ENCODE results near the gene KIF13A.
"Not testable (repeated sequence)": the region's sequence is repeated elsewhere in the genome, so short reads cannot be mapped to it uniquely, and the experiment has no call there.

Gene KIF13A

GRCh38 chr6:17894905-17895304 is 92.5 kb downstream of the KIF13A start:
- DNase-seq = no peak

- DNase-seq = no peak
Measured at GRCh38 chr6:17894191-17894590, 93.2 kb downstream of the KIF13A start.

- DNase-seq = no peak
Measured at GRCh38 chr6:17892097-17892686, 95.2 kb downstream of the KIF13A start.

- DNase-seq = no peak
Measured at GRCh38 chr6:17890309-17890708, 97.1 kb downstream of the KIF13A start.

GRCh38 chr6:17889777-17890176 is 97.7 kb downstream of the KIF13A start:
- not testable (repeated sequence) for DNase-seq

GRCh38 chr6:17886891-17887290 is 100.5 kb downstream of the KIF13A start:
- no peak for DNase-seq

GRCh38 chr6:17885889-17886576 is 101.4 kb downstream of the KIF13A start:
- DNase-seq = no peak

GRCh38 chr6:17884498-17885478 is 102.6 kb downstream of the KIF13A start:
- no peak for DNase-seq

- DNase-seq = no peak
Measured at GRCh38 chr6:17883665-17884497, 103.6 kb downstream of the KIF13A start.

GRCh38 chr6:17881085-17881858 is 106.2 kb downstream of the KIF13A start:
- no peak for DNase-seq

- no peak for DNase-seq
Measured at GRCh38 chr6:17879184-17879583, 108.3 kb downstream of the KIF13A start.

GRCh38 chr6:17878734-17879133 is 108.7 kb downstream of the KIF13A start:
- DNase-seq = no peak

GRCh38 chr6:17877895-17878440 is 109.5 kb downstream of the KIF13A start:
- DNase-seq = no peak

- no peak for DNase-seq
Measured at GRCh38 chr6:17877196-17877894, 110.1 kb downstream of the KIF13A start.

GRCh38 chr6:17874753-17875152 is 112.7 kb downstream of the KIF13A start:
- DNase-seq = no peak

GRCh38 chr6:17872908-17873307 is 114.5 kb downstream of the KIF13A start:
- DNase-seq = no peak

- no peak for DNase-seq
Measured at GRCh38 chr6:17871836-17872235, 115.6 kb downstream of the KIF13A start.

GRCh38 chr6:17871189-17871519 is 116.3 kb downstream of the KIF13A start:
- no peak for DNase-seq

- DNase-seq = no peak
Measured at GRCh38 chr6:17870300-17871188, 116.9 kb downstream of the KIF13A start.

- DNase-seq = no peak
Measured at GRCh38 chr6:17869753-17870050, 117.7 kb downstream of the KIF13A start.
